HepG2 (cell line): ENCODE data around the gene HYOU1. TPM values are rescaled to one million over a fixed set of nuclear protein-coding genes. Genes with fewer than 3 reads are reported as not detected.

Experiments
- ATAC-seq: fragments of 200-7000 bp; cut with Tn5 transposase; 3 replicates; pipeline ENCODE4 v1.9.1; 2020; ENCODE audit warnings: mild to moderate bottlenecking, moderate library complexity
- BruUV-seq: library from RNA; stranded (reverse); fragments of 400-500 nt; replicated peaks from 2 replicates; lab custom pipeline; 2021; lab: Mats Ljungman, UMichigan
- CTCF ChIA-PET: fragments of 300-600 bp; formaldehyde crosslinking; extraction: SDS; loops from one replicate; lab custom pipeline; 2021; ENCODE audit warnings: low total read pairs, inconsistent platforms, low intra/inter-chr PET ratio; lab: Yijun Ruan, JAX
- POLR2A ChIA-PET: fragments of 350-600 bp; sonication (Branson Sonifier 250); formaldehyde crosslinking; loops from one replicate; lab custom pipeline; 2020; ENCODE audit warnings: antibody characterized with exemption, inconsistent platforms; lab: Yijun Ruan, JAX
- DNase-seq: peaks from one replicate; pipeline ENCODE4 v3.0.0-alpha.2; 2015; ENCODE audit warnings: low spot score
- FAIRE-seq: peaks from 3 replicates; lab custom pipeline; 2011; peaks lifted over from hg19 to GRCh38; lab: Jason Lieb, UNC
- H2AFZ ChIP-seq: one replicate; pipeline ENCODE4 v1.6.1; 2011; ENCODE audit warnings: low read length, inconsistent platforms
- H3K27ac ChIP-seq: fragments of 300-600 bp; 3 replicates; pipeline ENCODE4 v1.8.0; 2011; ENCODE audit warnings: mixed run types, mild to moderate bottlenecking, mixed read lengths, low read length, inconsistent platforms; ENCODE audit not compliant: insufficient read depth; ENCODE audit errors: extremely low read length
- H3K27me3 ChIP-seq, 2 experiments: fragments of 200-600 bp in 1 of 2; 2 replicates in 1 of 2; 3 replicates in 1 of 2; pipeline versions ENCODE4 v1.6.0 to v1.8.0; 2011; ENCODE audit warnings: low read length in 2 of 2, mild to moderate bottlenecking in 2 of 2, moderate library complexity in 2 of 2, inconsistent platforms in 1 of 2; ENCODE audit not compliant: insufficient read depth in 2 of 2, control insufficient read depth in 1 of 2
- H3K36me3 ChIP-seq, 2 experiments: fragments of 200-600 bp in 1 of 2; replicated peaks in 1 of 2; 2 replicates in 1 of 2; 3 replicates in 1 of 2; pipeline versions ENCODE4 v1.5.1 to v1.8.0; 2011; ENCODE audit warnings: low read length in 2 of 2, inconsistent platforms in 1 of 2; ENCODE audit not compliant: insufficient read depth in 2 of 2, control insufficient read depth in 1 of 2
- H3K4me1 ChIP-seq: 2 replicates; pipeline ENCODE4 v1.5.1; 2012; ENCODE audit warnings: low read length, inconsistent platforms; ENCODE audit not compliant: insufficient read depth
- H3K4me2 ChIP-seq: 2 replicates; pipeline ENCODE4 v1.6.0; 2011; ENCODE audit warnings: low read depth, low read length, inconsistent platforms
- H3K4me3 ChIP-seq, 3 experiments: fragments of 200-600 bp in 1 of 3; sonication (generic), shearing (Covaris generic) in 1 of 3; replicated peaks in 1 of 3; 2 replicates each; pipeline ENCODE4 v1.5.1; 2011 to 2016; ENCODE audit warnings: low read length in 3 of 3, inconsistent platforms in 2 of 3, low read depth in 2 of 3, mild to moderate bottlenecking in 2 of 3, control low read depth in 1 of 3, mixed read lengths in 1 of 3; ENCODE audit not compliant: insufficient read depth in 1 of 3
- H3K79me2 ChIP-seq: one replicate; pipeline ENCODE4 v1.6.1; 2011; ENCODE audit warnings: low read length, inconsistent platforms; ENCODE audit not compliant: insufficient read depth
- H3K9ac ChIP-seq: 2 replicates; pipeline ENCODE4 v1.6.0; 2011; ENCODE audit warnings: mild to moderate bottlenecking, low read depth, low read length, inconsistent platforms; ENCODE audit not compliant: insufficient read depth
- H3K9me3 ChIP-seq: 2 replicates; pipeline ENCODE4 v1.5.1; 2012; ENCODE audit warnings: mild to moderate bottlenecking, low read length
- H4K20me1 ChIP-seq: 2 replicates; pipeline ENCODE4 v1.6.0; 2011; ENCODE audit warnings: inconsistent platforms, mild to moderate bottlenecking, low read length, moderate library complexity; ENCODE audit not compliant: insufficient read depth
- BORCS8-MEF2B ChIP-seq: sonication (generic); formaldehyde crosslinking; IDR thresholded peaks from 2 replicates; pipeline ENCODE4 v1.8.0; 2022; ENCODE audit warnings: mild to moderate bottlenecking, missing genetic modification reagents
- BRD4 ChIP-seq: sonication (generic); formaldehyde crosslinking; IDR thresholded peaks from 2 replicates; pipeline ENCODE4 v1.4.0; 2020; ENCODE audit warnings: missing genetic modification reagents
- CHCHD3 ChIP-seq: sonication (generic); formaldehyde crosslinking; IDR thresholded peaks from 2 replicates; pipeline ENCODE4 v1.8.0; 2022; ENCODE audit warnings: mild to moderate bottlenecking, missing genetic modification reagents, moderate library complexity
- GATA4 ChIP-seq: sonication (generic); IDR thresholded peaks from 2 replicates; pipeline ENCODE4 v1.6.1; 2016; ENCODE audit warnings: antibody characterized with exemption, low read depth, borderline replicate concordance
- HNRNPK ChIP-seq: fragments of 200-400 bp; formaldehyde crosslinking; IDR thresholded peaks from 2 replicates; pipeline ENCODE4 v1.6.1; 2018; ENCODE audit warnings: low read length, low read depth, moderate library complexity, mild to moderate bottlenecking; ENCODE audit not compliant: poor library complexity, severe bottlenecking
- KDM6A ChIP-seq: IDR thresholded peaks from 2 replicates; pipeline ENCODE4 v1.6.1; 2016; ENCODE audit warnings: low read depth
- NCOA1 ChIP-seq: sonication (generic); formaldehyde crosslinking; IDR thresholded peaks from 2 replicates; pipeline ENCODE4 v1.9.0; 2021; ENCODE audit warnings: missing genetic modification reagents
- NR2F6 ChIP-seq, 2 experiments: IDR thresholded peaks; 2 replicates each; pipeline ENCODE4 v1.6.1; 2016; ENCODE audit warnings: antibody characterized with exemption in 1 of 2, mild to moderate bottlenecking in 1 of 2
- NRL ChIP-seq: sonication (generic); formaldehyde crosslinking; IDR thresholded peaks from 2 replicates; pipeline ENCODE4 v1.5.0; 2020; ENCODE audit warnings: missing genetic modification reagents, mild to moderate bottlenecking, moderate library complexity, borderline replicate concordance
- REXO4 ChIP-seq: sonication (generic); formaldehyde crosslinking; IDR thresholded peaks from 2 replicates; pipeline ENCODE4 v1.8.0; 2022; ENCODE audit warnings: missing genetic modification reagents, mild to moderate bottlenecking, borderline replicate concordance
- RFXANK ChIP-seq: IDR thresholded peaks from 2 replicates; pipeline ENCODE4 v1.6.1; 2016
- SMC3 ChIP-seq: IDR thresholded peaks from 2 replicates; pipeline ENCODE4 v1.6.1; 2011; ENCODE audit warnings: low read length, improper control_type of control experiment
- SP2 ChIP-seq: sonication (generic); formaldehyde crosslinking; IDR thresholded peaks from 2 replicates; pipeline ENCODE4 v1.5.1; 2020; ENCODE audit warnings: mild to moderate bottlenecking, missing genetic modification reagents
- STAG1 ChIP-seq: sonication (generic); formaldehyde crosslinking; IDR thresholded peaks from 2 replicates; pipeline ENCODE4 v1.4.0; 2020; ENCODE audit warnings: missing genetic modification reagents
- TBX2 ChIP-seq: sonication (generic); formaldehyde crosslinking; IDR thresholded peaks from 2 replicates; pipeline ENCODE4 v1.5.0; 2020; ENCODE audit warnings: missing genetic modification reagents, mild to moderate bottlenecking, borderline replicate concordance
- TGIF2 ChIP-seq: IDR thresholded peaks from 2 replicates; pipeline ENCODE4 v1.6.1; 2016; ENCODE audit warnings: control low read depth, missing compliant biosample characterization
- ZFX ChIP-seq: sonication (generic); formaldehyde crosslinking; IDR thresholded peaks from 2 replicates; pipeline ENCODE4 v1.4.0; 2020; ENCODE audit warnings: mild to moderate bottlenecking, low read depth, missing genetic modification reagents, moderate library complexity
- ZNF253 ChIP-seq: sonication (generic); formaldehyde crosslinking; IDR thresholded peaks from 2 replicates; pipeline ENCODE4 v1.8.0; 2022; ENCODE audit warnings: mild to moderate bottlenecking, missing genetic modification reagents, borderline replicate concordance
- ZNF367 ChIP-seq: sonication (generic); formaldehyde crosslinking; IDR thresholded peaks from 2 replicates; pipeline ENCODE4 v1.4.0; 2020; ENCODE audit warnings: missing genetic modification reagents, borderline replicate concordance
- ZNF549 ChIP-seq: sonication (generic); formaldehyde crosslinking; IDR thresholded peaks from 2 replicates; pipeline ENCODE4 v1.5.0; 2020; ENCODE audit warnings: missing genetic modification reagents
- ZNF629 ChIP-seq: sonication (generic); formaldehyde crosslinking; conservative IDR thresholded peaks from 2 replicates; pipeline ENCODE4 v1.5.0; 2020; ENCODE audit warnings: missing genetic modification reagents
- ZNF776 ChIP-seq: sonication (generic); formaldehyde crosslinking; IDR thresholded peaks from 2 replicates; pipeline ENCODE4 v1.4.0; 2020; ENCODE audit warnings: mild to moderate bottlenecking, missing genetic modification reagents
- WGBS: methylation state at CpG from one replicate; pipeline ENCODE4 v1.1.6; 2017; ENCODE audit warnings: low lambda C conversion rate; 5-methylcytosine and 5-hydroxymethylcytosine counted together
- in situ Hi-C: cut with HindIII; loops from 2 replicates; pipeline ENCODE4 v1.10.0; 2017; ENCODE audit warnings: low pct_unique_long_range_greater_than_20kb; ENCODE audit not compliant: extremely low pct_ligation_motif_present
- intact Hi-C: fragments of 100-400 bp; cut with micrococcal nuclease; formaldehyde crosslinking; loops from one replicate; pipeline ENCODE4 v1.10.0; 2022; ENCODE audit not compliant: unreplicated experiment
- polyA plus RNA-seq, 8 experiments: library from polyadenylated mRNA; depleted of rRNA in 3 of 8; stranded (reverse) in 7 of 8; unstranded in 1 of 8; fragments of >200 nt; fragmentation: Illumina TruSeq in 4 of 8; extraction: Trizol in 4 of 8; gene quantifications; 2 replicates each; pipeline versions ENCODE4 v1.2.1 to v1.2.3, GENCODE V29; 2011 to 2016; ENCODE audit warnings: low read depth in 4 of 8, missing spikeins in 1 of 8, mixed read lengths in 1 of 8; ENCODE audit not compliant: insufficient read depth in 1 of 8
- total RNA-seq, 5 experiments: library from RNA; depleted of rRNA; stranded (reverse); fragments of >200 nt; fragmentation: Illumina TruSeq; extraction: Trizol; gene quantifications; 2 replicates each; pipeline ENCODE4 v1.2.3, GENCODE V29; 2016; ENCODE audit warnings: low read depth in 1 of 5
- TF ChIP-seq, protein P1 (sequence below): sonication (generic); formaldehyde crosslinking; IDR thresholded peaks from 2 replicates; pipeline ENCODE4 v1.5.1; 2020; ENCODE audit warnings: mild to moderate bottlenecking, missing genetic modification reagents, moderate library complexity
- TF ChIP-seq, protein P2 (sequence below): sonication (generic); formaldehyde crosslinking; IDR thresholded peaks from 2 replicates; pipeline ENCODE4 v1.5.1; 2020; ENCODE audit warnings: missing genetic modification reagents, mild to moderate bottlenecking, borderline replicate concordance

HYOU1 gene
- total and polyA plus RNA-seq, 2 of the 13 experiments (the other 11 are each of a cell fraction or from before 2014, with no cell fraction given), result 127 to 155 TPM

DNA sequence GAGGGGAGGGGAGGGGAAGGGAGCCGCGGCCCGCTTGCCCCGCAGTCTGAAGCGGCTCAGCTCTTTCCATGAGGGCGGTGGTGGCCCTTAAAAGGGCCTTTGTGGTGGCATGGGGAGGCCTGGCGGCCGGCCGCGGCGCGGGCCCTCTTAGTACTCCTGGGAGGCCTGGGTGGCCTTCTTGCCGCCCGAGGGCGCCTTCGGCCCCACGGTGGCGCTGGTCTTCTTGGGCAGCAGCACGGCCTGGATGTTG lies 37.7 kb upstream of the HYOU1 start:
- DNase-seq (peak; percentile 64), FAIRE-seq (no peak), ATAC-seq (peak; percentile 81)
- no CpG with 5 or more reads among the region's 19 CpGs for WGBS
- Histone ChIP-seq H3K27me3 (no peaks in the 10 kb centered on the region), H3K4me3 (peak overlapping the region; percentile 78 to 93 (median 91)), H3K9ac (peak overlapping the region; percentile 93), H3K79me2 (peaks cover 31% of the 10 kb centered on the region), H3K27ac (peak overlapping the region; percentile 78), H3K4me1 (peaks cover 38% of the 10 kb centered on the region), H3K9me3 (no peaks in the 10 kb centered on the region), H2AFZ (no peak overlapping the region), H3K4me2 (peak overlapping the region; percentile 64), H3K36me3 (peaks cover 10 to 36% of the 10 kb centered on the region in 2 experiments; a peak in 4 of 5 replicates), H4K20me1 (peaks cover 16% of the 10 kb centered on the region)
- intact Hi-C loops, result loop anchor here (2.0 kb wide), 4 partner anchors 30 to 64 kb away; partner anchors contain the start of genes HYOU1 and SLC37A4
- CTCF ChIA-PET, result no interaction called here
- POLR2A ChIA-PET, result interaction anchor here (0.7 to 3.1 kb wide), 22 partner anchors 9 to 274 kb away, joined by 3 to 109 read pairs (median 5); partner anchors contain the start of genes C2CD2L, HINFP, HMBS and RPS25
- BruUV-seq, result no TSS peak
- in situ Hi-C loops, result no loop called here
- TF ChIP-seq ZNF367 (CRISPR knock-in tag), result no peak
- no peak for TF ChIP-seq REXO4
- TF ChIP-seq TGIF2 (CRISPR knock-in tag), result no peak
- TF ChIP-seq, protein P1, sequence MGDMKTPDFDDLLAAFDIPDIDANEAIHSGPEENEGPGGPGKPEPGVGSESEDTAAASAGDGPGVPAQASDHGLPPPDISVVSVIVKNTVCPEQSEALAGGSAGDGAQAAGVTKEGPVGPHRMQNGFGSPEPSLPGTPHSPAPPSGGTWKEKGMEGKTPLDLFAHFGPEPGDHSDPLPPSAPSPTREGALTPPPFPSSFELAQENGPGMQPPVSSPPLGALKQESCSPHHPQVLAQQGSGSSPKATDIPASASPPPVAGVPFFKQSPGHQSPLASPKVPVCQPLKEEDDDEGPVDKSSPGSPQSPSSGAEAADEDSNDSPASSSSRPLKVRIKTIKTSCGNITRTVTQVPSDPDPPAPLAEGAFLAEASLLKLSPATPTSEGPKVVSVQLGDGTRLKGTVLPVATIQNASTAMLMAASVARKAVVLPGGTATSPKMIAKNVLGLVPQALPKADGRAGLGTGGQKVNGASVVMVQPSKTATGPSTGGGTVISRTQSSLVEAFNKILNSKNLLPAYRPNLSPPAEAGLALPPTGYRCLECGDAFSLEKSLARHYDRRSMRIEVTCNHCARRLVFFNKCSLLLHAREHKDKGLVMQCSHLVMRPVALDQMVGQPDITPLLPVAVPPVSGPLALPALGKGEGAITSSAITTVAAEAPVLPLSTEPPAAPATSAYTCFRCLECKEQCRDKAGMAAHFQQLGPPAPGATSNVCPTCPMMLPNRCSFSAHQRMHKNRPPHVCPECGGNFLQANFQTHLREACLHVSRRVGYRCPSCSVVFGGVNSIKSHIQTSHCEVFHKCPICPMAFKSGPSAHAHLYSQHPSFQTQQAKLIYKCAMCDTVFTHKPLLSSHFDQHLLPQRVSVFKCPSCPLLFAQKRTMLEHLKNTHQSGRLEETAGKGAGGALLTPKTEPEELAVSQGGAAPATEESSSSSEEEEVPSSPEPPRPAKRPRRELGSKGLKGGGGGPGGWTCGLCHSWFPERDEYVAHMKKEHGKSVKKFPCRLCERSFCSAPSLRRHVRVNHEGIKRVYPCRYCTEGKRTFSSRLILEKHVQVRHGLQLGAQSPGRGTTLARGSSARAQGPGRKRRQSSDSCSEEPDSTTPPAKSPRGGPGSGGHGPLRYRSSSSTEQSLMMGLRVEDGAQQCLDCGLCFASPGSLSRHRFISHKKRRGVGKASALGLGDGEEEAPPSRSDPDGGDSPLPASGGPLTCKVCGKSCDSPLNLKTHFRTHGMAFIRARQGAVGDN (CRISPR knock-in tag), result no peak
- TF ChIP-seq NCOA1 (CRISPR knock-in tag), result no peak
- no peak for TF ChIP-seq BORCS8-MEF2B (CRISPR knock-in tag)
- TF ChIP-seq ZNF776 (CRISPR knock-in tag), result no peak
- no peak for TF ChIP-seq ZNF629 (CRISPR knock-in tag)
- TF ChIP-seq ZFX (CRISPR knock-in tag), result peak; percentile 91
- TF ChIP-seq NRL (CRISPR knock-in tag), result no peak
- no peak for TF ChIP-seq BRD4 (CRISPR knock-in tag)
- peak; percentile 55 for TF ChIP-seq STAG1 (CRISPR knock-in tag)
- TF ChIP-seq SP2 (CRISPR knock-in tag), result no peak
- TF ChIP-seq TBX2 (CRISPR knock-in tag), result no peak
- no peak for TF ChIP-seq KDM6A (CRISPR knock-in tag)
- TF ChIP-seq SMC3, result no peak
- no peak for TF ChIP-seq ZNF549 (CRISPR knock-in tag)
- TF ChIP-seq RFXANK (CRISPR knock-in tag), result no peak
- TF ChIP-seq NR2F6 (IDR thresholded peaks at IDR 0.05), result no peak
- TF ChIP-seq NR2F6 (CRISPR knock-in tag; IDR thresholded peaks at IDR 0.05), result 0 out of 2 replicates have a peak, but pooled peaks have one; percentile 8
- no peak for TF ChIP-seq CHCHD3 (CRISPR knock-in tag)
- TF ChIP-seq, protein P2, sequence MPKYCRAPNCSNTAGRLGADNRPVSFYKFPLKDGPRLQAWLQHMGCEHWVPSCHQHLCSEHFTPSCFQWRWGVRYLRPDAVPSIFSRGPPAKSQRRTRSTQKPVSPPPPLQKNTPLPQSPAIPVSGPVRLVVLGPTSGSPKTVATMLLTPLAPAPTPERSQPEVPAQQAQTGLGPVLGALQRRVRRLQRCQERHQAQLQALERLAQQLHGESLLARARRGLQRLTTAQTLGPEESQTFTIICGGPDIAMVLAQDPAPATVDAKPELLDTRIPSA, result no peak
- peak; percentile 84 for TF ChIP-seq HNRNPK
- TF ChIP-seq GATA4, result no peak
- TF ChIP-seq ZNF253, result no peak
